Measurements from ENCODE around the gene RALGAPB.

DNA sequence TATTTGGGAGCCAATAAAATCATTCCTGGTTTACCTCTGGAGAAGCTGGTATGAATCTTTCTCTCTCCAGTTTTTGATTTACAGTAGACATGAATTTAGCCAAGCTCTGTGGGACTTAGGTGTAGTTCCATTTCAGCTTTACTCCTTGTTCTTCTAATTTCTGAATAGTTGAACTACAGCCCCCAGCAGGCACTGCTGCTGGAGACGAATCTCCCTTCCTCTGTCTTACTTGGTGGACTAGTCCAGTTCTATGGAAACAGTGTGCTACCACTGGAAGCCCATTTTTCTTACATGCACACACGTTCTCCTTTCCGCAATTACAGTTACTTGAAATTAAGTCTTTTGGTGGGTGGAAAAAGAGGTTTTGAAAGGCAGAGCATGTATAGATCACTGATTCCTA, 42.3 kb downstream of the RALGAPB start:
- TF ChIP-seq, protein P1, sequence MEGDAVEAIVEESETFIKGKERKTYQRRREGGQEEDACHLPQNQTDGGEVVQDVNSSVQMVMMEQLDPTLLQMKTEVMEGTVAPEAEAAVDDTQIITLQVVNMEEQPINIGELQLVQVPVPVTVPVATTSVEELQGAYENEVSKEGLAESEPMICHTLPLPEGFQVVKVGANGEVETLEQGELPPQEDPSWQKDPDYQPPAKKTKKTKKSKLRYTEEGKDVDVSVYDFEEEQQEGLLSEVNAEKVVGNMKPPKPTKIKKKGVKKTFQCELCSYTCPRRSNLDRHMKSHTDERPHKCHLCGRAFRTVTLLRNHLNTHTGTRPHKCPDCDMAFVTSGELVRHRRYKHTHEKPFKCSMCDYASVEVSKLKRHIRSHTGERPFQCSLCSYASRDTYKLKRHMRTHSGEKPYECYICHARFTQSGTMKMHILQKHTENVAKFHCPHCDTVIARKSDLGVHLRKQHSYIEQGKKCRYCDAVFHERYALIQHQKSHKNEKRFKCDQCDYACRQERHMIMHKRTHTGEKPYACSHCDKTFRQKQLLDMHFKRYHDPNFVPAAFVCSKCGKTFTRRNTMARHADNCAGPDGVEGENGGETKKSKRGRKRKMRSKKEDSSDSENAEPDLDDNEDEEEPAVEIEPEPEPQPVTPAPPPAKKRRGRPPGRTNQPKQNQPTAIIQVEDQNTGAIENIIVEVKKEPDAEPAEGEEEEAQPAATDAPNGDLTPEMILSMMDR (IDR thresholded peaks at IDR 0.05 in 8 of 11, conservative IDR thresholded peaks at IDR 0.05 in 3 of 11), result no peak
- no peak for TF ChIP-seq POLR2AphosphoS5 (IDR thresholded peaks at IDR 0.05)

Data from spleen (tissue), 7 donors.